GM18511 (cell line): ENCODE measurements around the gene NECTIN4.
"Not testable (repeated sequence)": the region's sequence is repeated elsewhere in the genome, so short reads cannot be mapped to it uniquely, and the experiment has no call there.

Source experiments
- ATAC-seq: cut with Tn5 transposase; IDR thresholded peaks from one replicate; pipeline ENCODE4 v1.9.1; 2021; ENCODE audit warnings: mild to moderate bottlenecking, moderate library complexity; ENCODE audit not compliant: unreplicated experiment

NECTIN4 gene

DNA sequence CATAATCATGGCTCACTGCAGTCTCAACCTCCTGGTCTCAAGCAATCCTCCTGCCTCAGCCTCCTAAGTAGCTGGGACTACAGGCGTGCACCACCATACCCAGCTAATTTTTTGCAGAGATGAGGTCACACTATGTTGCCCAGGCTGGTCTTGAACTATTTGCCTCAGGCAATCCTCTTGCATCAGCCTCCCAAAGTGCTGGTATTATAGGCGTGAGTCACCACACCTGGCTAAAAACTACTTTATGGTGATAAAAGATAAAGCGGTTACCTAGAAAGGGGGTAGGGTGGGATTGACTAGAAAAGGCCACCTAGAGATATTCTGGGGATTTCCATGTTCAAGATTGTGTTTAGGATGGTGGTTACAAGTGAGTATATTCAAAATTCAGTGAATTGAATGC is 55.6 kb downstream of the NECTIN4 start:
- no peak for ATAC-seq

DNA sequence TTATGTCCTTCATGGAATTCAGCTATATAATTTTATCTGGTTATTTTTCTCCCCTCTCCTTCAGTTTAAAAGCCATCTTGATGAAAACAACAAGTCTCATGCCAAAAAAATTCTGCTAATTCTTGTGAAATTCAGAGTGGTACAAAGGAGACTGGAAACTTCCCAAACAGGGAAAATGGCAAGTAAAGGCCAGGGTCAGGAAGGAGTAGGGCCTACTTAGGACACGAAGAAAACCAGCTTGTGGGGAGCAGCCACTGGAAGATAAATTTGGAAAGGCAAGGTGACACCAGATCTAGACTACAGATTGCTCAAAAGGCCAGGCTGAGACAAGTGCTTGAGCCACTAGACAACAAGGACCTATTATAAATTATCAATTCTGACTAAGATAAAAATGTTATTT is 56.9 kb downstream of the NECTIN4 start:
- no peak for ATAC-seq

DNA sequence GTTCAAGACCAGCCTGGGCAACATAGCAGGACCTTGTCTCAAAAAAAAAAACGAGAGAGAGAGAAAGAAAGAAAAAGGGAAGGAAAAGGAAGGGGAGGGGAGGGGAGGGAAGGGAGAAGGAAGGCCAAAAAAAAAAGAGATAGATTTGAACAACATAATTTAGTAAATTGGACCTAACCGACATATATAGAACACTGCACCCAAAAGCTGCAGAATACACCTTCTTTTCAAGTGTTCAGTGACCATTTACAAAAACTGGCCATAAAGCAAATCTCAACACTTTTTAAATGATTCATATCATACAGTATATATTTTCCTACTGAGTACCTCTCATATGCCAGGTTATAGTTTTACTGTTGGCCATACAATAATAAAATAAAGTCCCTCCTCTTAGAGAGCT is 57.5 kb downstream of the NECTIN4 start:
- ATAC-seq: no peak

DNA sequence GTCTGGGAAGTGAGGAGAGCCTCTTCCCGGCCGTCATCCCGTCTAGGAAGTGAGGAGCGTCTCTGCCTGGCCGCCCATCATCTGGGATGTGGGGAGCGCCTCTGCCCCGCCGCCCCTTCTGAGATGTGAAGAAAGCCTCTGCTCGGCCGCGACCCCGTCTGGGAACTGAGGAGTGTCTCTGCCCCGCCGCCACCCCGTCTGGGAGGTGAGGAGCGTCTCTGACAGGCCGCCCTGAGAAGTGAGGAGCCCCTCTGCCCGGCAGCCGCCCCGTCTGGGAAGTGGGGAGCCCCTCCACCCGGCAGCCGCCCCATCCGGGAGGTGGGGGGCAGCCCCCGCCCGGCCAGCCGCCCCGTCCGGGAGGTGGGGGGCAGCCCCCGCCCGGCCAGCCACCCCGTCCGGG is 59.9 kb downstream of the NECTIN4 start:
- ATAC-seq: not testable (repeated sequence)

DNA sequence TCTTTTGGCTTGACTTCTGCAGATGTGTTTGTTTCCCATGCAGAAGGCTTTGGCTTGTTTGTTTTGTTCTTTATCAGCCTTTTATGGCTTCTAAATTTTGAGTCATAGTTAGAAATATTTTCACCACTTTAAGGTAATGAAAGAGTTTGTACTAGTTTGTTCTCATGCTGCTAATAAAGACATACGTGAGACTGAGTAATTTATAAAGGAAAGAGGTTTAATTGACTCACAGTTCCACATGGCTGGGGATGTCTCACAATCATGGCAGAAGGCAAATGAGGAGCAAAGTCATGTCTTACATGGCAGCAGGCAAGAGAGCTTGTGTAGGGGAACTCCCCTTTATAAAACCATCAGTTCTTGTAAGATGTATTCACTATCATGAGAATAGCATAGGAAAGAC is 62.4 kb downstream of the NECTIN4 start:
- ATAC-seq: not testable (repeated sequence)

DNA sequence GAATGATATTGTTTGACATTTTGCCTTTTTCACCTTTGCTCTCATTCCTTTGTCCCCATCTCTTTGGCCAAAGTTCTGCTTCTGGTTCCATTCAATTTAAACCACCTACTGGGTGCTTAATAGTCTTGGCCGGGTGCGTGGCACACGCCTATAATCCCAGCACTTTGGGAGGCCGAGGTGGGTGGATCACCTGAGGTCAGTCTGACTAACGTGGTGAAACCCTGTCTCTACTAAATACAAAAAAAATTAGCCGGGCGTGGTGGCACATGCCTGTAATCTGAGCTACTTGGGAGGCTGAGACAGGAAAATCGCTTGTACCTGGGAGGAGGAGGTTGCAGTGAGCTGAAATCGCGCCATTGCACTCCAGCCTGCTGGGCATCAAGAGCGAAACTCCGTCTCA is 66.9 kb downstream of the NECTIN4 start:
- not testable (repeated sequence) for ATAC-seq

DNA sequence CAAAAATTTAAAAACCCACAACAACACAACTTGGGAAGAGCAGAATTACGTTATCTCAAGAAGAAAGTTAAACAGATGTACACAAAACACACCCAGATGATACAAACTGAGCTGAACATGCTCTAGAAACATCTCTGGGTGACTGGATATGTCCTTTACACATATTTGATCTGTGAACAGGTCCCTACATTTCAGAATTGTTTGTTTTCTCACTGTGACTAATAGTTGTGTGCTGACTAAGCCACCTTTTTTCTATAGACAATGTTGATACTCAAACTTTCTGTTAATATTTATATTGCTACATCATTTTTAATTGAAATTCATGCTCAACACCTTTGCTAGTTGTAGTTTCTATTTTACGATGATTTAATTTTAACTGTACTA is 67.4 kb downstream of the NECTIN4 start:
- ATAC-seq: no peak

DNA sequence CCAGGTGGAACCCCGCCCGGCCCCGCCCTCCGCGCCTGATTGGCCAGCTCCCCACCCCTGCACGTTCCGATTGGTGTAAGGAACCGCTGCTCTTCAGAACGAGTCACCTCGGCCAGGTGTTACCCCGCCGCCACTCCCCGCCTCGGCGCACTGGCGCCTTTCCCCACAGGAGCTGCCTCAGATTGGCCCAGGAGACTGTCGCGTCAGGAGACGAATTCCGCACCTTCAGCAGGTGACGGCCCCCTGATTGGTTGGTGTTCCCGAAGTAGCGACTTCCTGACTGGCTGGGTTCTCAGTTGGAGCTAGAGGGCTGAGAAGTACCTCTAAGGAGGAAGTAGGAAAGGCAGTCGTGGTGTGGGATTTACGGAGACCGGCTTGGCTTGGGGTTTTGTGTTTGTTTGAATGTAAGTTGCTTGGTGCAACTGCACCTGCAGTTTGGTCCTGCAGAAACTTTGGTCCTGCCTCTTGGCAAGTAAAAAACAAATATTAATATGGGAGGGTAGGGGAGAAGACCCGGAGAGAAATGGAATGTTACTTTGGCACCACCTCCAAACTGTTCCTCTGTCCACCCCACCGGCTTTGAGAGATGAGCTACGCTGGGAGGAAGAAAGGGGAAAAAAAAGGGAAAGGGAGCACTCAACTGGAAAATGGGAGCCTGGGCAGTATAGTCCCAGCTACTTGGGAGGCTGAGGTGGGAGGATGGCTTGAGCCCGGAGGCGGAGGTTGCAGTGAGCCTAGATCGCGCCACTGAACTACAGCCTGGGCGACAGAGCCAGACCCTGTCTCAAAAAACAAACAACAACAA is 68.0 kb downstream of the NECTIN4 start:
- peak; percentile 90 for ATAC-seq
